Nephron (organoid): Measurements from ENCODE around the gene DIP2C.
A peak's percentile ranks its signal among the peaks of the same experiment; 100 is the strongest.

Experiments
- H3K27ac Mint-ChIP-seq, 3 experiments: 2 replicates each; pipeline ENCODE4 v1.8.0; 2020; ENCODE audit warnings: mixed read lengths in 3 of 3, mild to moderate bottlenecking in 2 of 3, moderate library complexity in 1 of 3
- H3K27me3 Mint-ChIP-seq: 2 replicates; pipeline ENCODE4 v1.8.0; 2021; ENCODE audit warnings: low read depth, mild to moderate bottlenecking, moderate library complexity, mixed read lengths
- H3K36me3 Mint-ChIP-seq: 2 replicates; pipeline ENCODE4 v1.8.0; 2020; ENCODE audit warnings: low read depth, mixed read lengths
- H3K4me1 Mint-ChIP-seq: 2 replicates; pipeline ENCODE4 v1.8.0; 2020; ENCODE audit warnings: mixed read lengths
- H3K4me3 Mint-ChIP-seq, 3 experiments: 2 replicates each; pipeline ENCODE4 v1.8.0; 2020; ENCODE audit warnings: mild to moderate bottlenecking in 3 of 3, mixed read lengths in 3 of 3, moderate library complexity in 2 of 3
- H3K9me3 Mint-ChIP-seq: 2 replicates; pipeline ENCODE4 v1.8.0; 2020; ENCODE audit warnings: mixed read lengths
- CTCF ChIP-seq, 3 experiments: fragments of 200-600 bp; sonication (generic); IDR thresholded peaks; one replicate each; pipeline ENCODE4 v1.5.0; 2021; ENCODE audit warnings: antibody characterized with exemption in 3 of 3; ENCODE audit not compliant: unreplicated experiment in 3 of 3

The DIP2C gene

GRCh38 chr10:320771-321170, 368.7 kb downstream of the DIP2C start:
- Mint-ChIP-seq H3K36me3 (peaks cover 48% of the 10 kb centered on the region), H3K4me3 (no peak overlapping the region), H3K27ac (peak overlapping the region in 1 of 3 experiments; percentile 85), H3K4me1 (peaks cover 15% of the 10 kb centered on the region), H3K27me3 (no peaks in the 10 kb centered on the region), H3K9me3 (no peaks in the 10 kb centered on the region)
- TF ChIP-seq CTCF (IDR thresholded peaks at IDR 0.05; ENCODE audit: unreplicated experiment in 3 of 3): no peak

- Mint-ChIP-seq H3K27me3 (no peaks in the 10 kb centered on the region), H3K9me3 (no peaks in the 10 kb centered on the region), H3K27ac (peak overlapping the region; percentile 85 to 90 (median 86)), H3K4me3 (peak overlapping the region in 1 of 3 experiments; percentile 41), H3K4me1 (peaks cover 32% of the 10 kb centered on the region), H3K36me3 (peaks cover 34% of the 10 kb centered on the region)
- no peak for TF ChIP-seq CTCF (IDR thresholded peaks at IDR 0.05; ENCODE audit: unreplicated experiment in 3 of 3)
Observed at GRCh38 chr10:317926-318325, 371.5 kb downstream of the DIP2C start.

DNA sequence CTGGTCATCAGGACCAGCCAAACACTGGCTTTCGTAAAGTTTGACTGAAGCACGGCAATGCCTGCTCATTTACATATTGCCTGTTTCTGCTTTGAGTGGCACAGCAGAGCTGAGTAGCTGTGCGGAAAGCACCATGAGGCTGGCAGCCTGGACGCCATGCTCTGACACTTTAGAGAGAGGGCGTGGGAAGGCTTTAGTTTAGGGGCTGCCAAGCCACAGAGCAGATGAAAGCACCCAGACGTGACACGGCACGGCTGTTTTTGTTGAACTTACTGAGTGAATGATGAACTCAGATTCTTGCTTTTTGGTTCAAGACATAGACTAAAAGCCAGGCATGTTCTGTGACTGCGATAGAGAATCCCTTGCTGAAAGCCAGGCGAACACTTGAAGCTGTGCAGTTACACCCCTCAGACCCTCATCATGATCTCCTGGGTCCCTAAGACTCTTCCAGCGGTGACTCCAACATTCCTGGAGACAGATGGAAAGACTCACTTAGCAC, 372.1 kb downstream of the DIP2C start:
- Mint-ChIP-seq H3K27ac (peak overlapping the region; percentile 85 to 90 (median 86)), H3K4me1 (peaks cover 32% of the 10 kb centered on the region), H3K27me3 (no peaks in the 10 kb centered on the region), H3K36me3 (peaks cover 34% of the 10 kb centered on the region), H3K9me3 (no peaks in the 10 kb centered on the region), H3K4me3 (peak overlapping the region in 1 of 3 experiments; percentile 41)
- TF ChIP-seq CTCF (IDR thresholded peaks at IDR 0.05; ENCODE audit: unreplicated experiment in 3 of 3): no peak

DNA sequence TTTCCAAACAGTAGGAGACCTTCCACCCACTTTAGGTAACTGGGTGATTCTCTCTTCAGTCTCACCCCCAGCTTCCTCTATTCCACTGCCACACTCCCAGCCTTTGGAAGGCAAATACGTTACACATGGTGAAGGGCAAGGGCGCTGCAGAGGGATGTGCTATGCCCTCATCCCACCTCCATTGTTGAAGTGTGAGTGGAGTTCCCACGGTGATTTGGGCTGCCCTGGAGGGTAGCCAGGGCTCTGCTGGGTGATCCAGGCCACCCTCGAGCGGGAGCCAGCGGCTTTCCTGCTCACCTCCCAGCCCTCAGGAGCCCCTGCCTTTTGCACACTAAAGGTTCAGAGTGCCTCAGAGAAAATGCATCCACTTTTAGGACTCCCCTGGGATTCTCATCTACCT, 373.1 kb downstream of the DIP2C start:
- H3K27ac Mint-ChIP-seq: peak overlapping the region in 2 of 3 experiments; percentile 4 to 24
- no peaks in the 10 kb centered on the region for H3K9me3 Mint-ChIP-seq
- H3K4me1 Mint-ChIP-seq: peaks cover 32% of the 10 kb centered on the region
- H3K4me3 Mint-ChIP-seq: no peak overlapping the region
- H3K36me3 Mint-ChIP-seq: peaks cover 33% of the 10 kb centered on the region
- TF ChIP-seq CTCF (IDR thresholded peaks at IDR 0.05; ENCODE audit: unreplicated experiment in 3 of 3): no peak
- H3K27me3 Mint-ChIP-seq: no peaks in the 10 kb centered on the region

DNA sequence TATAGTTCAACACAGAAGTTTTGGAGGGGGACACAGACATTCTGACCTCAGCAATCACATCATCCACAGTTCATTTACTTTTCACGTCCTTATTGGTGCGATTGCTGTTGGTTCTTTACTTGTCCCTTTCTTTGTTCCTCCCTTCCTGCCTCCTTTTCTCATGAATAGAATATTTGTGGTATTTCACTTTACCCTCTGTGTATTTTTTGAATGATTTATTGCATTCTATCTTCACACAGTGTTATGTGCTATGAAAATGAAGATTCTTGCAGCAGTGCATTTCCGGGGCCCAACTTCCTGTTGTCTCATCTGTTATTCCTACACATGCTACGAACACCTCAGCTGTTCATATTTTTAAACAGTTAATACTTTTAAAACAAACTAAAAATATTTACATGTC, 374.6 kb downstream of the DIP2C start:
- peak overlapping the region in 1 of 3 experiments; percentile 81 for H3K27ac Mint-ChIP-seq
- H3K4me3 Mint-ChIP-seq: no peak overlapping the region
- H3K4me1 Mint-ChIP-seq: peaks cover 38% of the 10 kb centered on the region
- H3K9me3 Mint-ChIP-seq: no peaks in the 10 kb centered on the region
- H3K36me3 Mint-ChIP-seq: peaks cover 25% of the 10 kb centered on the region
- no peak for TF ChIP-seq CTCF (IDR thresholded peaks at IDR 0.05; ENCODE audit: unreplicated experiment in 3 of 3)
- H3K27me3 Mint-ChIP-seq: no peaks in the 10 kb centered on the region

GRCh38 chr10:314381-314780, 375.1 kb downstream of the DIP2C start:
- Mint-ChIP-seq H3K4me3 (no peak overlapping the region), H3K27me3 (no peaks in the 10 kb centered on the region), H3K9me3 (no peaks in the 10 kb centered on the region), H3K27ac (peak overlapping the region in 1 of 3 experiments; percentile 50), H3K4me1 (peaks cover 41% of the 10 kb centered on the region), H3K36me3 (peaks cover 26% of the 10 kb centered on the region)
- TF ChIP-seq CTCF (IDR thresholded peaks at IDR 0.05; ENCODE audit: unreplicated experiment in 3 of 3): no peak
